Uterus (tissue), 4 donors: ENCODE measurements around the gene DCPS. TPM values are rescaled to one million over a fixed set of nuclear protein-coding genes. Genes with fewer than 3 reads are reported as not detected.

Source experiments
- DNase-seq, 2 donors: peaks; one replicate each; pipeline ENCODE4 v3.0.0-alpha.2; 2019 to 2020
- H3K27ac ChIP-seq, 2 donors: fragments of 200-600 bp; sonication (generic); 1 replicate in 1 of 2; 2 replicates in 1 of 2; pipeline ENCODE4 v1.5.1; 2016 to 2018
- H3K27me3 ChIP-seq, 2 donors: fragments of 200-600 bp; sonication (generic); one replicate each; pipeline ENCODE4 v1.5.1; 2018 to 2019; ENCODE audit warnings: control low read depth in 1 of 2
- H3K36me3 ChIP-seq, 2 donors: fragments of 200-600 bp; sonication (generic); one replicate each; pipeline ENCODE4 v1.5.1; 2019; ENCODE audit warnings: control low read depth in 1 of 2
- H3K4me1 ChIP-seq, 2 donors: fragments of 200-600 bp; sonication (generic); one replicate each; pipeline ENCODE4 v1.5.1; 2018 to 2019; ENCODE audit warnings: control low read depth in 1 of 2
- H3K4me3 ChIP-seq, 2 donors: fragments of 200-600 bp; sonication (generic); 1 replicate in 1 of 2; 2 replicates in 1 of 2; pipeline ENCODE4 v1.5.1; 2018 to 2019; ENCODE audit warnings: mild to moderate bottlenecking in 1 of 2
- H3K9me3 ChIP-seq, 2 donors: fragments of 200-600 bp; sonication (generic); one replicate each; pipeline ENCODE4 v1.5.1; 2019; ENCODE audit warnings: control low read depth in 1 of 2
- CTCF ChIP-seq, 4 experiments: fragments of 200-600 bp in 2 of 4; fragments of 450-650 bp in 2 of 4; sonication (generic) in 2 of 4; IDR thresholded peaks; one replicate each; pipeline ENCODE4 v1.5.1; 2016 to 2019; ENCODE audit warnings: antibody characterized with exemption in 4 of 4, mild to moderate bottlenecking in 2 of 4, moderate library complexity in 1 of 4
- POLR2A ChIP-seq, 2 donors: fragments of 450-650 bp; IDR thresholded peaks; one replicate each; pipeline ENCODE4 v1.6.1; 2016; ENCODE audit warnings: antibody characterized with exemption in 2 of 2, mild to moderate bottlenecking in 1 of 2, moderate library complexity in 1 of 2
- intact Hi-C: fragments of 100-400 bp; cut with DNase I; formaldehyde crosslinking; loops from one replicate; pipeline ENCODE4 v1.15.1; 2023; ENCODE audit warnings: low total_unique reads
- total RNA-seq, 4 donors: library from RNA; depleted of rRNA in 3 of 4; stranded (reverse); fragments of >200 nt in 3 of 4; gene quantifications; one replicate each; pipeline versions ENCODE4 v1.1.0 to v1.2.4, GENCODE V29; 2014 to 2023
- donor health status: DM: yes; HTN: yes; CAD: no.

Gene DCPS
- total RNA-seq, 4 donors from 2014 or later = 6.4 to 19.7 (median 13.0) TPM

- intact Hi-C loops = no loop called here
- H3K4me3 ChIP-seq = no peak overlapping the region
- H3K27me3 ChIP-seq = no peaks in the 10 kb centered on the region
- TF ChIP-seq POLR2A (IDR thresholded peaks at IDR 0.05) (no peak), CTCF (IDR thresholded peaks at IDR 0.05) (no peak)
- H3K9me3 ChIP-seq = no peaks in the 10 kb centered on the region
- no peak overlapping the region for H3K27ac ChIP-seq
- no peaks in the 10 kb centered on the region for H3K36me3 ChIP-seq
- peaks cover 3 to 4% of the 10 kb centered on the region in 2 donors for H3K4me1 ChIP-seq
- peak; percentile 55 to 75 for DNase-seq
Observed at GRCh38 chr11:126284829-126285228, 19.0 kb upstream of the DCPS start.

- H3K9me3 ChIP-seq = no peaks in the 10 kb centered on the region
- no peak for DNase-seq
- H3K27ac ChIP-seq = no peak overlapping the region
- H3K27me3 ChIP-seq = no peaks in the 10 kb centered on the region
- H3K4me3 ChIP-seq = no peak overlapping the region
- H3K4me1 ChIP-seq = no peaks in the 10 kb centered on the region
- intact Hi-C loops = no loop called here
- H3K36me3 ChIP-seq = no peaks in the 10 kb centered on the region
- no peak for TF ChIP-seq POLR2A (IDR thresholded peaks at IDR 0.05)
- TF ChIP-seq CTCF (IDR thresholded peaks at IDR 0.05) = no peak
Observed at GRCh38 chr11:126288237-126288636, 15.6 kb upstream of the DCPS start.

GRCh38 chr11:126290887-126291286, 13.0 kb upstream of the DCPS start:
- no peaks in the 10 kb centered on the region for H3K4me1 ChIP-seq
- H3K27ac ChIP-seq = peak overlapping the region; percentile 15 to 25
- no peak overlapping the region for H3K4me3 ChIP-seq
- no peaks in the 10 kb centered on the region for H3K36me3 ChIP-seq
- no peaks in the 10 kb centered on the region for H3K27me3 ChIP-seq
- no peaks in the 10 kb centered on the region for H3K9me3 ChIP-seq
- no peak for TF ChIP-seq POLR2A (IDR thresholded peaks at IDR 0.05)
- TF ChIP-seq CTCF (IDR thresholded peaks at IDR 0.05) = no peak
- intact Hi-C loops = no loop called here
- peak in 1 of 2 donors; percentile 59 for DNase-seq

GRCh38 chr11:126293726-126294125, 10.1 kb upstream of the DCPS start:
- Histone ChIP-seq H3K27ac (no peak overlapping the region), H3K36me3 (no peaks in the 10 kb centered on the region), H3K4me3 (no peak overlapping the region), H3K4me1 (no peaks in the 10 kb centered on the region), H3K27me3 (no peaks in the 10 kb centered on the region), H3K9me3 (no peaks in the 10 kb centered on the region)
- intact Hi-C loops = no loop called here
- TF ChIP-seq CTCF (IDR thresholded peaks at IDR 0.05) (no peak), POLR2A (IDR thresholded peaks at IDR 0.05) (no peak)
- DNase-seq = no peak

GRCh38 chr11:126297004-126297403, 6.9 kb upstream of the DCPS start:
- no peak for TF ChIP-seq CTCF (IDR thresholded peaks at IDR 0.05)
- no peak for TF ChIP-seq POLR2A (IDR thresholded peaks at IDR 0.05)
- Histone ChIP-seq H3K36me3 (no peaks in the 10 kb centered on the region), H3K27me3 (no peaks in the 10 kb centered on the region), H3K4me3 (no peak overlapping the region), H3K27ac (no peak overlapping the region), H3K4me1 (no peaks in the 10 kb centered on the region), H3K9me3 (no peaks in the 10 kb centered on the region)
- no peak for DNase-seq
- intact Hi-C loops = no loop called here
